ENCODE data around the gene RNF112. TPM values are rescaled to one million over a fixed set of nuclear protein-coding genes. Genes with fewer than 3 reads are reported as not detected.

The RNF112 gene
- polyA plus RNA-seq, 3 donors, result 0.57 TPM; not detected in 2

DNA sequence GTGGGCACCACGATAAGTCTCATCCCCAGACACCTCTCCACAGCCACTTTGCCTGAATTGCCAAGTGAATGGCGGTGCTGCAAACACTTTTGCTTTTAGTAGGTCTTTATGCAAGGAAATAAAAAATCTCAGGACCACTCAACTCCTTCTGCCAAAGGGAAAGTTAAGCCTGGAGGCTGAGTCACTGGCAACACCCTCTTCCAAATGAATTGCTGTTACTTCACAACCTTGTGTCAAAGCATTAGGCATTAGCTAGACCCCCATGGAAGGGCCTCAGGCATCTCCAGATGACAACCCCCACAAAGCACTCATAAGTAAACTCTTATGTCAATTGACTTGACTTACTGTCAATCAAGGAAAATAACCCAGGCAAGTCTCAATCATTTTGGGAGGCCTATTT is 43.0 kb downstream of the RNF112 start:
- intact Hi-C loops (cut with micrococcal nuclease), result no loop called here
- TF ChIP-seq, protein P1, sequence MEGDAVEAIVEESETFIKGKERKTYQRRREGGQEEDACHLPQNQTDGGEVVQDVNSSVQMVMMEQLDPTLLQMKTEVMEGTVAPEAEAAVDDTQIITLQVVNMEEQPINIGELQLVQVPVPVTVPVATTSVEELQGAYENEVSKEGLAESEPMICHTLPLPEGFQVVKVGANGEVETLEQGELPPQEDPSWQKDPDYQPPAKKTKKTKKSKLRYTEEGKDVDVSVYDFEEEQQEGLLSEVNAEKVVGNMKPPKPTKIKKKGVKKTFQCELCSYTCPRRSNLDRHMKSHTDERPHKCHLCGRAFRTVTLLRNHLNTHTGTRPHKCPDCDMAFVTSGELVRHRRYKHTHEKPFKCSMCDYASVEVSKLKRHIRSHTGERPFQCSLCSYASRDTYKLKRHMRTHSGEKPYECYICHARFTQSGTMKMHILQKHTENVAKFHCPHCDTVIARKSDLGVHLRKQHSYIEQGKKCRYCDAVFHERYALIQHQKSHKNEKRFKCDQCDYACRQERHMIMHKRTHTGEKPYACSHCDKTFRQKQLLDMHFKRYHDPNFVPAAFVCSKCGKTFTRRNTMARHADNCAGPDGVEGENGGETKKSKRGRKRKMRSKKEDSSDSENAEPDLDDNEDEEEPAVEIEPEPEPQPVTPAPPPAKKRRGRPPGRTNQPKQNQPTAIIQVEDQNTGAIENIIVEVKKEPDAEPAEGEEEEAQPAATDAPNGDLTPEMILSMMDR (IDR thresholded peaks at IDR 0.05), result no peak
- DNase-seq, result no peak
- H3K27me3 ChIP-seq (ENCODE audit: control insufficient read depth in 2 of 2, insufficient read depth in 2 of 2, low read length in 2 of 2), result peaks cover 6 to 8% of the 10 kb centered on the region in 2 donors
- Mint-ChIP-seq H3K4me3 (no peak overlapping the region), H3K27ac (no peak overlapping the region), H3K27me3 (ENCODE audit: low read depth in 3 of 3) (peaks cover 12 to 29% (median 14%) of the 10 kb centered on the region in 3 donors), H3K4me1 (peaks cover 8% of the 10 kb centered on the region), H3K9me3 (no peaks in the 10 kb centered on the region), H3K36me3 (no peaks in the 10 kb centered on the region)
- WGBS (ENCODE audit: insufficient coverage), result 100% methylated on average over 1 of the region's 2 CpGs
- H3K36me3 ChIP-seq (replicated peaks in 1 of 2; ENCODE audit: control insufficient read depth in 1 of 2, insufficient read depth in 2 of 2, low read length in 2 of 2), result no peaks in the 10 kb centered on the region
- H3K9me3 ChIP-seq (replicated peaks in 1 of 2; ENCODE audit: control insufficient read depth in 1 of 2, insufficient read depth in 1 of 2, low read length in 2 of 2), result no peaks in the 10 kb centered on the region
- H4K20me1 ChIP-seq (ENCODE audit: insufficient read depth, low read length), result no peaks in the 10 kb centered on the region
- H2AFZ ChIP-seq (ENCODE audit: insufficient read depth, low read depth, low read length, poor library complexity, severe bottlenecking), result no peak overlapping the region
- H3K4me2 ChIP-seq (replicated peaks; ENCODE audit: extremely low read depth, low read length, poor library complexity, severe bottlenecking), result no peak overlapping the region
- H3K27ac ChIP-seq (ENCODE audit: low read depth in 1 of 2, low read length in 2 of 2), result no peak overlapping the region
- no peaks in the 10 kb centered on the region for H3K4me1 ChIP-seq (ENCODE audit: control insufficient read depth in 1 of 2, insufficient read depth in 2 of 2, low read length in 2 of 2)
- no peak overlapping the region for H3K9ac ChIP-seq (ENCODE audit: insufficient read depth, low read length, poor library complexity, severe bottlenecking)
- H3K79me2 ChIP-seq (ENCODE audit: insufficient read depth, low read length), result no peaks in the 10 kb centered on the region
- no peak overlapping the region for H3K4me3 ChIP-seq (replicated peaks in 1 of 3; ENCODE audit: low read depth in 2 of 3, low read length in 3 of 3)

DNA sequence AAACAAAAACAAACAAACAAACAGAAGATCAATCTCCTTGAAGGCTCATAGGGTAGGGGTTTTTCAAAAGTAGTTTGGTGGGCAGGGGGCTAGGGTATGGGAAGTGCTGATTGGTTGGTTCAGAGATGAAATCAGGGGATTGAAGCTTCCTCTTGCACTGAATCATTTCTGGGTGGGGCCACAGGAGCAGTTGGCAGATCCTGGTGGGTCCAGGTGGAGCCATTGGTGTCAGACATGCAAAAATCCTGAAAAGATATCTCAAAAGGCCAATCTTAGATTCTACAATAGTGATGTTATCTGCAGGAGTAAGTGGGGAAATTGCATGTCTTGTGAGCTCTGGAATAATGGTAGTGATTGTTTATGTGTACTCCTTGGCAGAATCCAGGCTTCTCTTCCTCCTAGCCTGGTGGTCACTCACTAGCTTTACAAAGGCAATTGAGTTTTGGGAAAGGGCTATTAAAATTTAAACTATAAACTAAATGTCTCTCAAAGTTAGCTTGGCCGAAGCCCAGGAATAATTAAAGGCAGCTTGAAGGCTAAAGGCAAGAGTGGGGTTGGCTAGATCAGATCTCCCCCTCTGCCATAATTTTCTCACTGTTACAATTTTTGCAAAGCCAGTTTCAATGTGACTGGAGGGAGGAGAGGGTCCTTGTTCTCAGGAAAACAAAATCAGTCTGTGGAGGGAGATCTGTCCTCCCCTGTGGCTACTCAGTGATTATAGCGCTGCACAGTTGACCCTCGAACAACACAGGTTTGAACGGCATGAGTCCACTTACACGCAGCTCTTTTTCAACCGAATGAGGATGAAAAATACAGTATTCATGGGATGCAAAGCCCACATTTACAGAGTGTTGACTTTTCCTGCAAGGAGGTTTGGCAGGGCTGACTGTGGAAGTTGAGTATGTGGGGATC is 45.2 kb downstream of the RNF112 start:
- H3K4me3 Mint-ChIP-seq, result no peak overlapping the region
- Histone ChIP-seq H3K4me1 (ENCODE audit: control insufficient read depth in 1 of 2, insufficient read depth in 2 of 2, low read length in 2 of 2) (peaks cover 8 to 10% of the 10 kb centered on the region in 2 donors), H3K27me3 (ENCODE audit: control insufficient read depth in 2 of 2, insufficient read depth in 2 of 2, low read length in 2 of 2) (peaks cover 3 to 7% of the 10 kb centered on the region in 2 donors), H3K79me2 (ENCODE audit: insufficient read depth, low read length) (no peaks in the 10 kb centered on the region), H3K9me3 (replicated peaks in 1 of 2; ENCODE audit: control insufficient read depth in 1 of 2, insufficient read depth in 1 of 2, low read length in 2 of 2) (no peaks in the 10 kb centered on the region), H2AFZ (ENCODE audit: insufficient read depth, low read depth, low read length, poor library complexity, severe bottlenecking) (no peak overlapping the region), H3K4me3 (replicated peaks in 1 of 3; ENCODE audit: low read depth in 2 of 3, low read length in 3 of 3) (no peak overlapping the region), H3K27ac (ENCODE audit: low read depth in 1 of 2, low read length in 2 of 2) (no peak overlapping the region), H3K9ac (ENCODE audit: insufficient read depth, low read length, poor library complexity, severe bottlenecking) (no peak overlapping the region), H3K4me2 (replicated peaks; ENCODE audit: extremely low read depth, low read length, poor library complexity, severe bottlenecking) (no peak overlapping the region), H4K20me1 (ENCODE audit: insufficient read depth, low read length) (no peaks in the 10 kb centered on the region), H3K36me3 (replicated peaks in 1 of 2; ENCODE audit: control insufficient read depth in 1 of 2, insufficient read depth in 2 of 2, low read length in 2 of 2) (no peaks in the 10 kb centered on the region)
- H3K9me3 Mint-ChIP-seq, result no peaks in the 10 kb centered on the region
- intact Hi-C loops (cut with micrococcal nuclease), result no loop called here
- no peaks in the 10 kb centered on the region for H3K36me3 Mint-ChIP-seq
- TF ChIP-seq, protein P1 (IDR thresholded peaks at IDR 0.05), result no peak
- 98% methylated on average over 5 of the region's 6 CpGs for WGBS (ENCODE audit: insufficient coverage)
- H3K4me1 Mint-ChIP-seq, result peaks cover 17% of the 10 kb centered on the region
- no peak for DNase-seq
- peaks cover 8 to 27% (median 9%) of the 10 kb centered on the region in 3 donors for H3K27me3 Mint-ChIP-seq (ENCODE audit: low read depth in 3 of 3)
- no peak overlapping the region for H3K27ac Mint-ChIP-seq
